Transverse colon (tissue), 4 donors: Measurements from ENCODE around the gene OXT. TPM values are rescaled to one million over a fixed set of nuclear protein-coding genes. Genes with fewer than 3 reads are reported as not detected.

Source experiments
- DNase-seq: peaks from one replicate; pipeline ENCODE4 v3.0.0-alpha.2; 2019
- H3K27ac ChIP-seq, 4 donors: fragments of 200-600 bp; sonication (generic); 2 replicates each; pipeline ENCODE4 v1.5.1; 2016 to 2018; ENCODE audit warnings: inconsistent platforms in 4 of 4
- H3K27me3 ChIP-seq: fragments of 200-600 bp; sonication (generic); 2 replicates; pipeline ENCODE4 v1.5.1; 2017; ENCODE audit warnings: inconsistent platforms
- H3K36me3 ChIP-seq, 4 donors: fragments of 200-600 bp; sonication (generic); 2 replicates each; pipeline ENCODE4 v1.5.1; 2017 to 2019; ENCODE audit warnings: inconsistent platforms in 4 of 4
- H3K4me1 ChIP-seq, 4 donors: fragments of 200-600 bp; sonication (generic); 2 replicates each; pipeline ENCODE4 v1.5.1; 2017 to 2020; ENCODE audit warnings: inconsistent platforms in 4 of 4
- H3K4me3 ChIP-seq, 4 donors: fragments of 200-600 bp; sonication (generic); 1 replicate in 1 of 4; 2 replicates in 3 of 4; pipeline versions ENCODE4 v1.5.1 to v1.6.1; 2017 to 2019; ENCODE audit warnings: inconsistent platforms in 4 of 4
- H3K9me3 ChIP-seq, 2 donors: fragments of 200-600 bp; sonication (generic); 2 replicates each; pipeline ENCODE4 v1.5.1; 2017 to 2019; ENCODE audit warnings: inconsistent platforms in 2 of 2
- CTCF ChIP-seq, 5 experiments: fragments of 200-600 bp in 3 of 5; fragments of 450-650 bp in 2 of 5; sonication (generic) in 3 of 5; IDR thresholded peaks; 1 replicate in 2 of 5; 2 replicates in 3 of 5; pipeline ENCODE4 v1.5.1; 2016 to 2017; ENCODE audit warnings: antibody characterized with exemption in 5 of 5, inconsistent platforms in 3 of 5, mild to moderate bottlenecking in 2 of 5, moderate library complexity in 1 of 5
- EP300 ChIP-seq: sonication (generic); formaldehyde crosslinking; IDR thresholded peaks from one replicate; pipeline ENCODE4 v1.6.1; 2017; ENCODE audit warnings: antibody characterized with exemption, low read depth
- POLR2A ChIP-seq: fragments of 450-650 bp; IDR thresholded peaks from one replicate; pipeline ENCODE4 v1.6.1; 2016; ENCODE audit warnings: antibody characterized with exemption, mild to moderate bottlenecking, moderate library complexity
- POLR2AphosphoS5 ChIP-seq, 3 donors: sonication (generic); formaldehyde crosslinking; IDR thresholded peaks; one replicate each; pipeline ENCODE4 v1.6.1; 2016; ENCODE audit warnings: antibody characterized with exemption in 3 of 3
- WGBS, 2 donors: methylation state at CpG; one replicate each; pipeline ENCODE4 v1.1.5; 2018; ENCODE audit warnings: low coverage in 1 of 2; 5-methylcytosine and 5-hydroxymethylcytosine counted together
- in situ Hi-C, 4 donors: fragments of 200-750 bp; cut with MboI; loops; one replicate each; pipeline versions ENCODE4 v1.15.0 to v1.15.1; 2017; ENCODE audit warnings: low sequenced_read_pairs in 3 of 4, low pct_ligation_motif_present in 1 of 4, low pct_unique_long_range_greater_than_20kb in 1 of 4
- intact Hi-C: fragments of 100-400 bp; cut with DNase I; formaldehyde crosslinking; loops from one replicate; pipeline ENCODE4 v1.15.1; 2023; ENCODE audit warnings: low total_unique reads
- total RNA-seq, 4 donors: library from RNA; depleted of rRNA; stranded (reverse); fragments of >200 nt; gene quantifications; one replicate each; pipeline ENCODE4 v1.1.0, GENCODE V29; 2016

The OXT gene
- total RNA-seq, 4 donors from 2014 or later, result not detected

DNA sequence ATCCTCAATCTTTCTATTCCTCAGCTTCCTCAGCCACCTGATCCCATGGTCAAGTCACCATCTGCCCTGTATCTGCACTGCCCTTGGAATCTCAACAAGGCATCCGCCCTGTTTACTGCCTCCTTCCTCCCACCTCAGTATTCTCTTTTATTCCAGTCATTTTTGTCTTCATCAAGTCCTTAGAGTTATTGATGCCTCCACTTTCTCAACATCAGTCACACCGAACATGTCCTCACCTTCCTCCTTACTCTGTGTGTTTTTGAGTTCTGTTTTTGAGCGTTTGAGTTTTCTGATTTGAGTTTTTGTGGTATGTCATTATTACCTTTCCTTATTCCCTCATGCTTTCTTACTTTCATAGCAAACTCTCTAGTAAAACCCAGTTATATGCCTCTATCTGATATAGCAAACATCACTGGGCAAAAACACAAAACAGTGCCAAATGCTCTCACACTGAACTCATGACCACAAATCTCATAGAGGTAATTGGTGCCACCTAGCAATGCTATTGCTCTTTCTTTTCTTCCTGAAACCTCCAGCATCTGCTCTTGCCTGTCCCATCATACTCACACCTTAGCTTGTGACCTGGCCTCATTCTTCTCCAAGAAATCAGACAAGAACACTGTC is 39.8 kb upstream of the OXT start:
- intact Hi-C loops, result no loop called here
- no peak overlapping the region for H3K4me3 ChIP-seq
- DNase-seq, result no peak
- H3K27ac ChIP-seq, result no peak overlapping the region
- in situ Hi-C loops, result no loop called here
- WGBS, 2 donors, result 87 to 89% methylated on average over 3 of the region's 3 CpGs
- H3K4me1 ChIP-seq, result no peaks in the 10 kb centered on the region
- TF ChIP-seq POLR2AphosphoS5 (IDR thresholded peaks at IDR 0.05) (no peak), CTCF (IDR thresholded peaks at IDR 0.05) (no peak), POLR2A (no peak), EP300 (no peak)
- H3K36me3 ChIP-seq, result peaks cover 0 to 29% (median 8%) of the 10 kb centered on the region in 4 donors
- no peaks in the 10 kb centered on the region for H3K9me3 ChIP-seq
- H3K27me3 ChIP-seq, result no peaks in the 10 kb centered on the region

DNA sequence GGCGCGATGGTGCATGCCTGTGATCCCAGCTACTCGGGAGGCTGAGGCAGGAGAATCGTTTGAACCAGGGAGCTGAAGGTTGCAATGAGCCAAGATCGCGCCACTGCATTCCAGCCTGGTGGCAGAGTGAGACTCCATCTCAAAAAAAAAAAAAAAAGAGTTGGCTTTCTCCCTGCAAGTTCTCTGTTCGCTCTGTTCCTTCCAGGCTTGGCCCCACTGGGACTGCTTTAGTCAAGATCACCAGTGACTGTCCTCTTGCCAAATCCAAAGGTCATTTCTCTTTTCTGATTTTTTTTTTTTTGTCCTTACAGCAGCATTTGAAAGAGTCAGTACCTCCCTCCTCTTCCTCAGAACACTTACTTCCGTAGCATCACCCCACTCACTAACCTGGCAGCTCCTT is 38.8 kb upstream of the OXT start:
- H3K4me3 ChIP-seq, result no peak overlapping the region
- H3K36me3 ChIP-seq, result peaks cover 0 to 29% (median 12%) of the 10 kb centered on the region in 4 donors
- no peaks in the 10 kb centered on the region for H3K4me1 ChIP-seq
- no peak for DNase-seq
- intact Hi-C loops, result no loop called here
- in situ Hi-C loops, result no loop called here
- WGBS, 2 donors, result 90 to 91% methylated on average over 2 to 8 of the region's 8 CpGs
- no peak overlapping the region for H3K27ac ChIP-seq
- H3K27me3 ChIP-seq, result no peaks in the 10 kb centered on the region
- TF ChIP-seq POLR2A, result no peak
- no peak for TF ChIP-seq CTCF (IDR thresholded peaks at IDR 0.05)
- no peak for TF ChIP-seq POLR2AphosphoS5 (IDR thresholded peaks at IDR 0.05)
- TF ChIP-seq EP300, result no peak
- no peaks in the 10 kb centered on the region for H3K9me3 ChIP-seq

DNA sequence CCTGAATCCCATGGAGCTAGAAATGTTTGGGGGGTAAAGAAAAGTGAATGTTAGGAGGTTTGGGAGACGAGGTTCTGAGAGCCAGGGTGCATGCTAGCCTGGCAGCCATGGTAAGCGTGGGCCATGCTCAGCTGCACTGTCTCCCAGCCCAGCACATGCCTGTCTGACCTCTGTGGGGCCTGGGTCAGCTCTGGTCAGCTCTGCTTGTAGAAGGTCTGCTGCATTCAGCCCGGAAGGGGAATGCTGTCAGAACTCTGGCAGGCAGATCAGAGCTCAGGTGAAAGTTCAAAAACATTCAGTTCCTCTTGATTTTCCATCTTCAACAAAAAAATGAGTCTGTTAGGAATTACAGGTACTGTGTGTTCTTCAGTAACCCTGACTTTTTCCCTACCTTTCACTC is 33.8 kb upstream of the OXT start:
- no peak overlapping the region for H3K27ac ChIP-seq
- peaks cover 0 to 41% (median 16%) of the 10 kb centered on the region in 4 donors for H3K36me3 ChIP-seq
- WGBS, 2 donors, result 80 to 87% methylated on average over 1 to 3 of the region's 3 CpGs
- no peaks in the 10 kb centered on the region for H3K27me3 ChIP-seq
- no peak for DNase-seq
- no peaks in the 10 kb centered on the region for H3K9me3 ChIP-seq
- intact Hi-C loops, result no loop called here
- H3K4me3 ChIP-seq, result no peak overlapping the region
- peaks cover 0 to 8% (median 2%) of the 10 kb centered on the region in 4 donors for H3K4me1 ChIP-seq
- no peak for TF ChIP-seq POLR2A
- TF ChIP-seq CTCF (IDR thresholded peaks at IDR 0.05), result no peak
- TF ChIP-seq POLR2AphosphoS5 (IDR thresholded peaks at IDR 0.05), result no peak
- TF ChIP-seq EP300, result no peak
- in situ Hi-C loops, result no loop called here

- Histone ChIP-seq H3K4me3 (no peak overlapping the region), H3K36me3 (peaks cover 0 to 41% (median 14%) of the 10 kb centered on the region in 4 donors), H3K4me1 (peaks cover 0 to 10% (median 2%) of the 10 kb centered on the region in 4 donors), H3K27me3 (no peaks in the 10 kb centered on the region), H3K27ac (no peak overlapping the region), H3K9me3 (no peaks in the 10 kb centered on the region)
- in situ Hi-C loops, result no loop called here
- intact Hi-C loops, result no loop called here
- TF ChIP-seq POLR2A (no peak), POLR2AphosphoS5 (IDR thresholded peaks at IDR 0.05) (no peak), CTCF (IDR thresholded peaks at IDR 0.05) (no peak), EP300 (no peak)
- no peak for DNase-seq
- WGBS, 2 donors, result 80 to 82% methylated on average over 1 to 5 of the region's 5 CpGs
Measured at GRCh38 chr20:3038454-3038853, 33.0 kb upstream of the OXT start.
